HepG2 (cell line): Measurements from ENCODE around the gene BTBD3. TPM values are rescaled to one million over a fixed set of nuclear protein-coding genes. Genes with fewer than 3 reads are reported as not detected.

Source experiments
- ATAC-seq: fragments of 200-7000 bp; cut with Tn5 transposase; 3 replicates; pipeline ENCODE4 v1.9.1; 2020; ENCODE audit warnings: mild to moderate bottlenecking, moderate library complexity
- BruUV-seq: library from RNA; stranded (reverse); fragments of 400-500 nt; replicated peaks from 2 replicates; lab custom pipeline; 2021; lab: Mats Ljungman, UMichigan
- CTCF ChIA-PET: fragments of 300-600 bp; formaldehyde crosslinking; extraction: SDS; loops from one replicate; lab custom pipeline; 2021; ENCODE audit warnings: low total read pairs, inconsistent platforms, low intra/inter-chr PET ratio; lab: Yijun Ruan, JAX
- POLR2A ChIA-PET: fragments of 350-600 bp; sonication (Branson Sonifier 250); formaldehyde crosslinking; loops from one replicate; lab custom pipeline; 2020; ENCODE audit warnings: antibody characterized with exemption, inconsistent platforms; lab: Yijun Ruan, JAX
- DNase-seq: peaks from one replicate; pipeline ENCODE4 v3.0.0-alpha.2; 2015; ENCODE audit warnings: low spot score
- FAIRE-seq: peaks from 3 replicates; lab custom pipeline; 2011; peaks lifted over from hg19 to GRCh38; lab: Jason Lieb, UNC
- H2AFZ ChIP-seq: one replicate; pipeline ENCODE4 v1.6.1; 2011; ENCODE audit warnings: low read length, inconsistent platforms
- H3K27ac ChIP-seq: fragments of 300-600 bp; 3 replicates; pipeline ENCODE4 v1.8.0; 2011; ENCODE audit warnings: mixed run types, mild to moderate bottlenecking, mixed read lengths, low read length, inconsistent platforms; ENCODE audit not compliant: insufficient read depth; ENCODE audit errors: extremely low read length
- H3K27me3 ChIP-seq, 2 experiments: fragments of 200-600 bp in 1 of 2; 2 replicates in 1 of 2; 3 replicates in 1 of 2; pipeline versions ENCODE4 v1.6.0 to v1.8.0; 2011; ENCODE audit warnings: low read length in 2 of 2, mild to moderate bottlenecking in 2 of 2, moderate library complexity in 2 of 2, inconsistent platforms in 1 of 2; ENCODE audit not compliant: insufficient read depth in 2 of 2, control insufficient read depth in 1 of 2
- H3K36me3 ChIP-seq, 2 experiments: fragments of 200-600 bp in 1 of 2; replicated peaks in 1 of 2; 2 replicates in 1 of 2; 3 replicates in 1 of 2; pipeline versions ENCODE4 v1.5.1 to v1.8.0; 2011; ENCODE audit warnings: low read length in 2 of 2, inconsistent platforms in 1 of 2; ENCODE audit not compliant: insufficient read depth in 2 of 2, control insufficient read depth in 1 of 2
- H3K4me1 ChIP-seq: 2 replicates; pipeline ENCODE4 v1.5.1; 2012; ENCODE audit warnings: low read length, inconsistent platforms; ENCODE audit not compliant: insufficient read depth
- H3K4me2 ChIP-seq: 2 replicates; pipeline ENCODE4 v1.6.0; 2011; ENCODE audit warnings: low read depth, low read length, inconsistent platforms
- H3K4me3 ChIP-seq, 3 experiments: fragments of 200-600 bp in 1 of 3; sonication (generic), shearing (Covaris generic) in 1 of 3; replicated peaks in 1 of 3; 2 replicates each; pipeline ENCODE4 v1.5.1; 2011 to 2016; ENCODE audit warnings: low read length in 3 of 3, inconsistent platforms in 2 of 3, low read depth in 2 of 3, mild to moderate bottlenecking in 2 of 3, control low read depth in 1 of 3, mixed read lengths in 1 of 3; ENCODE audit not compliant: insufficient read depth in 1 of 3
- H3K79me2 ChIP-seq: one replicate; pipeline ENCODE4 v1.6.1; 2011; ENCODE audit warnings: low read length, inconsistent platforms; ENCODE audit not compliant: insufficient read depth
- H3K9ac ChIP-seq: 2 replicates; pipeline ENCODE4 v1.6.0; 2011; ENCODE audit warnings: mild to moderate bottlenecking, low read depth, low read length, inconsistent platforms; ENCODE audit not compliant: insufficient read depth
- H3K9me3 ChIP-seq: 2 replicates; pipeline ENCODE4 v1.5.1; 2012; ENCODE audit warnings: mild to moderate bottlenecking, low read length
- H4K20me1 ChIP-seq: 2 replicates; pipeline ENCODE4 v1.6.0; 2011; ENCODE audit warnings: inconsistent platforms, mild to moderate bottlenecking, low read length, moderate library complexity; ENCODE audit not compliant: insufficient read depth
- CBX2 ChIP-seq, 2 experiments: fragments of 200-600 bp in 1 of 2; sonication (generic); formaldehyde crosslinking in 1 of 2; IDR thresholded peaks; 2 replicates each; pipeline versions ENCODE4 v1.7.0 to v1.8.1; 2018 to 2022; ENCODE audit warnings: low read depth in 2 of 2, low read length in 1 of 2, mild to moderate bottlenecking in 1 of 2, missing genetic modification reagents in 1 of 2
- JUND ChIP-seq: sonication (generic); formaldehyde crosslinking; IDR thresholded peaks from 2 replicates; pipeline ENCODE4 v1.8.0; 2022; ENCODE audit warnings: mild to moderate bottlenecking, missing genetic modification reagents
- MAFF ChIP-seq: IDR thresholded peaks from 2 replicates; pipeline ENCODE4 v1.6.1; 2011; ENCODE audit warnings: low read depth, low read length, improper control_type of control experiment
- MATR3 ChIP-seq: sonication (generic); formaldehyde crosslinking; IDR thresholded peaks from 2 replicates; pipeline ENCODE4 v1.4.0; 2020; ENCODE audit warnings: missing genetic modification reagents
- NFE2L2 ChIP-seq: fragments of 150-350 bp; IDR thresholded peaks from 2 replicates; pipeline ENCODE4 v1.6.1; 2014; ENCODE audit warnings: low read length
- PAX8 ChIP-seq: sonication (generic); formaldehyde crosslinking; IDR thresholded peaks from 2 replicates; pipeline ENCODE4 v1.8.0; 2022; ENCODE audit warnings: mild to moderate bottlenecking, missing genetic modification reagents, borderline replicate concordance
- SNAPC2 ChIP-seq: sonication (generic); formaldehyde crosslinking; IDR thresholded peaks from 2 replicates; pipeline ENCODE4 v1.8.1; 2022; ENCODE audit warnings: mild to moderate bottlenecking, missing genetic modification reagents
- ZNF143 ChIP-seq: sonication (generic); formaldehyde crosslinking; IDR thresholded peaks from 2 replicates; pipeline ENCODE4 v1.4.0; 2020; ENCODE audit warnings: missing genetic modification reagents
- WGBS: methylation state at CpG from one replicate; pipeline ENCODE4 v1.1.6; 2017; ENCODE audit warnings: low lambda C conversion rate; 5-methylcytosine and 5-hydroxymethylcytosine counted together
- in situ Hi-C: cut with HindIII; loops from 2 replicates; pipeline ENCODE4 v1.10.0; 2017; ENCODE audit warnings: low pct_unique_long_range_greater_than_20kb; ENCODE audit not compliant: extremely low pct_ligation_motif_present
- intact Hi-C: fragments of 100-400 bp; cut with micrococcal nuclease; formaldehyde crosslinking; loops from one replicate; pipeline ENCODE4 v1.10.0; 2022; ENCODE audit not compliant: unreplicated experiment
- polyA plus RNA-seq, 8 experiments: library from polyadenylated mRNA; depleted of rRNA in 3 of 8; stranded (reverse) in 7 of 8; unstranded in 1 of 8; fragments of >200 nt; fragmentation: Illumina TruSeq in 4 of 8; extraction: Trizol in 4 of 8; gene quantifications; 2 replicates each; pipeline versions ENCODE4 v1.2.1 to v1.2.3, GENCODE V29; 2011 to 2016; ENCODE audit warnings: low read depth in 4 of 8, missing spikeins in 1 of 8, mixed read lengths in 1 of 8; ENCODE audit not compliant: insufficient read depth in 1 of 8
- total RNA-seq, 5 experiments: library from RNA; depleted of rRNA; stranded (reverse); fragments of >200 nt; fragmentation: Illumina TruSeq; extraction: Trizol; gene quantifications; 2 replicates each; pipeline ENCODE4 v1.2.3, GENCODE V29; 2016; ENCODE audit warnings: low read depth in 1 of 5
- TF ChIP-seq, protein P1 (sequence below): sonication (generic); formaldehyde crosslinking; IDR thresholded peaks from 2 replicates; pipeline ENCODE4 v1.8.0; 2022; ENCODE audit warnings: missing genetic modification reagents, mild to moderate bottlenecking, moderate library complexity, borderline replicate concordance
- TF ChIP-seq, protein P2 (sequence below): sonication (generic); formaldehyde crosslinking; IDR thresholded peaks from 2 replicates; pipeline ENCODE4 v1.4.0; 2020; ENCODE audit warnings: missing genetic modification reagents

BTBD3 gene
- total and polyA plus RNA-seq, 2 of the 13 experiments (the other 11 are each of a cell fraction or from before 2014, with no cell fraction given): 32.2 to 41.8 TPM

DNA sequence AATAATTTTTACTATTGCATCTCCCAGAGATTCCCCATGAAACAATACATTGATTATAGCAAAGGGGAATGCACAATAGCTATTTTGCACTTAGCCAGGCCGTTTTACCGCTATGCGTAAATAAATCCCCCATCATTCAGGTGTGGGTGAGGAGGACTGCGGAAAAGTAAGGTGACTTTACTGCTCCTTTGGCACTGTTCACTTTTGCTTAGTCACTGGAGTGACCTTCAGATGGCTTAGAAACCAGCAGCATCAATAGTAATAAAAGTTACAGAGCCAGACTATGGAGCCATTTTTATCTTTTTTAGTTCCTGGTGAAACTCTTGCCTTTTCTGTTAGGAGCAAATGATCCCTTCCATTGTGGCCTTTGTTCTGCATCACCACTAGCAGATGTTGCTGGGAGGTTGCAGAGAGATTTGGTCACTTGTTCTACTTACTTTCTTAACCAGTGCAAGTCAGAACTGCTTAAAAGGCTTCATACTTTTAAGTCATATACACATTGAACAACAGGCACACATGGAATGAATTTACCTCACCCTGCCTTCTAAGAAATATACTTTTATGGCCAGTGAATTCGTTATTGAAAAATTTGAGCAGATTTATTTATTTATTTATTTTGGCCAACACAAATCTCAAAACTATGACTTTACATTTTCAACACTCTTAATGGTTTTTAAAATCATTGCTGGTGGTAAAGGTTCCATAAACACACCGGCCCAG is 12.1 kb upstream of the BTBD3 start:
- Histone ChIP-seq H3K79me2 (peaks cover 85% of the 10 kb centered on the region), H3K4me2 (no peak overlapping the region), H2AFZ (no peak overlapping the region), H3K4me1 (0 out of 2 replicates have a peak, but pooled peaks cover 8% of the 10 kb centered on the region), H3K9ac (no peak overlapping the region), H3K4me3 (no peak overlapping the region), H3K9me3 (no peaks in the 10 kb centered on the region), H3K27ac (no peak overlapping the region), H3K36me3 (no peaks in the 10 kb centered on the region), H3K27me3 (no peaks in the 10 kb centered on the region), H4K20me1 (no peaks in the 10 kb centered on the region)
- DNase-seq (no peak), ATAC-seq (no peak), FAIRE-seq (no peak)
- ChIA-PET POLR2A (no interaction called here), CTCF (no interaction called here)
- TF ChIP-seq, protein P1, sequence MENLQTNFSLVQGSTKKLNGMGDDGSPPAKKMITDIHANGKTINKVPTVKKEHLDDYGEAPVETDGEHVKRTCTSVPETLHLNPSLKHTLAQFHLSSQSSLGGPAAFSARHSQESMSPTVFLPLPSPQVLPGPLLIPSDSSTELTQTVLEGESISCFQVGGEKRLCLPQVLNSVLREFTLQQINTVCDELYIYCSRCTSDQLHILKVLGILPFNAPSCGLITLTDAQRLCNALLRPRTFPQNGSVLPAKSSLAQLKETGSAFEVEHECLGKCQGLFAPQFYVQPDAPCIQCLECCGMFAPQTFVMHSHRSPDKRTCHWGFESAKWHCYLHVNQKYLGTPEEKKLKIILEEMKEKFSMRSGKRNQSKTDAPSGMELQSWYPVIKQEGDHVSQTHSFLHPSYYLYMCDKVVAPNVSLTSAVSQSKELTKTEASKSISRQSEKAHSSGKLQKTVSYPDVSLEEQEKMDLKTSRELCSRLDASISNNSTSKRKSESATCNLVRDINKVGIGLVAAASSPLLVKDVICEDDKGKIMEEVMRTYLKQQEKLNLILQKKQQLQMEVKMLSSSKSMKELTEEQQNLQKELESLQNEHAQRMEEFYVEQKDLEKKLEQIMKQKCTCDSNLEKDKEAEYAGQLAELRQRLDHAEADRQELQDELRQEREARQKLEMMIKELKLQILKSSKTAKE (CRISPR knock-in tag): no peak
- TF ChIP-seq MAFF (0 out of 2 replicates have a peak, but pooled peaks have one; percentile 13), CBX2 (IDR thresholded peaks at IDR 0.05; ENCODE audit: low read depth, low read length) (no peak), CBX2 (CRISPR knock-in tag; IDR thresholded peaks at IDR 0.05; ENCODE audit: low read depth) (no peak), ZNF143 (no peak), SNAPC2 (CRISPR knock-in tag) (no peak), PAX8 (CRISPR knock-in tag) (no peak), JUND (CRISPR knock-in tag) (no peak), MATR3 (CRISPR knock-in tag) (no peak), NFE2L2 (peak; percentile 56; the same call in 1 of the 2 replicates)
- TF ChIP-seq, protein P2, sequence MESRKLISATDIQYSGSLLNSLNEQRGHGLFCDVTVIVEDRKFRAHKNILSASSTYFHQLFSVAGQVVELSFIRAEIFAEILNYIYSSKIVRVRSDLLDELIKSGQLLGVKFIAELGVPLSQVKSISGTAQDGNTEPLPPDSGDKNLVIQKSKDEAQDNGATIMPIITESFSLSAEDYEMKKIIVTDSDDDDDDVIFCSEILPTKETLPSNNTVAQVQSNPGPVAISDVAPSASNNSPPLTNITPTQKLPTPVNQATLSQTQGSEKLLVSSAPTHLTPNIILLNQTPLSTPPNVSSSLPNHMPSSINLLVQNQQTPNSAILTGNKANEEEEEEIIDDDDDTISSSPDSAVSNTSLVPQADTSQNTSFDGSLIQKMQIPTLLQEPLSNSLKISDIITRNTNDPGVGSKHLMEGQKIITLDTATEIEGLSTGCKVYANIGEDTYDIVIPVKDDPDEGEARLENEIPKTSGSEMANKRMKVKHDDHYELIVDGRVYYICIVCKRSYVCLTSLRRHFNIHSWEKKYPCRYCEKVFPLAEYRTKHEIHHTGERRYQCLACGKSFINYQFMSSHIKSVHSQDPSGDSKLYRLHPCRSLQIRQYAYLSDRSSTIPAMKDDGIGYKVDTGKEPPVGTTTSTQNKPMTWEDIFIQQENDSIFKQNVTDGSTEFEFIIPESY (CRISPR knock-in tag): peak; percentile 83
- in situ Hi-C loops: no loop called here
- BruUV-seq: no TSS peak
- 94% methylated on average over 6 of the region's 6 CpGs for WGBS
- intact Hi-C loops: no loop called here
